ENCODE results near the gene NAALADL2.

The NAALADL2 gene

GRCh38 chr3:175311404-175311803 is 452.3 kb downstream of the NAALADL2 start:
- Histone ChIP-seq H3K27me3 (no peaks in the 10 kb centered on the region), H3K27ac (no peak overlapping the region), H3K4me3 (no peak overlapping the region), H3K9me3 (no peaks in the 10 kb centered on the region), H3K36me3 (no peaks in the 10 kb centered on the region), H3K4me1 (peaks cover 0 to 4% (median 0%) of the 10 kb centered on the region in 4 donors)
- TF ChIP-seq CTCF (IDR thresholded peaks at IDR 0.05): no peak
- intact Hi-C loops (cut with DNase I; ENCODE audit: low total_unique reads): no loop called here
- no peak for DNase-seq

- Histone ChIP-seq H3K4me3 (no peak overlapping the region), H3K36me3 (no peaks in the 10 kb centered on the region), H3K27ac (no peak overlapping the region), H3K4me1 (peaks cover 0 to 4% (median 0%) of the 10 kb centered on the region in 4 donors), H3K27me3 (no peaks in the 10 kb centered on the region), H3K9me3 (no peaks in the 10 kb centered on the region)
- no peak for DNase-seq
- TF ChIP-seq CTCF (IDR thresholded peaks at IDR 0.05): no peak
- intact Hi-C loops (cut with DNase I; ENCODE audit: low total_unique reads): no loop called here
Measured at GRCh38 chr3:175311946-175312345, 452.8 kb downstream of the NAALADL2 start.

GRCh38 chr3:175312791-175313190 is 453.7 kb downstream of the NAALADL2 start:
- no peak for TF ChIP-seq CTCF (IDR thresholded peaks at IDR 0.05)
- DNase-seq: no peak
- H3K4me3 ChIP-seq: no peak overlapping the region
- H3K9me3 ChIP-seq: no peaks in the 10 kb centered on the region
- H3K36me3 ChIP-seq: no peaks in the 10 kb centered on the region
- no peaks in the 10 kb centered on the region for H3K27me3 ChIP-seq
- intact Hi-C loops (cut with DNase I; ENCODE audit: low total_unique reads): no loop called here
- no peaks in the 10 kb centered on the region for H3K4me1 ChIP-seq
- no peak overlapping the region for H3K27ac ChIP-seq

GRCh38 chr3:175316799-175317198 is 457.7 kb downstream of the NAALADL2 start:
- DNase-seq: no peak
- intact Hi-C loops (cut with DNase I; ENCODE audit: low total_unique reads): no loop called here
- Histone ChIP-seq H3K27me3 (no peaks in the 10 kb centered on the region), H3K4me1 (no peaks in the 10 kb centered on the region), H3K36me3 (no peaks in the 10 kb centered on the region), H3K27ac (no peak overlapping the region), H3K4me3 (no peak overlapping the region), H3K9me3 (no peaks in the 10 kb centered on the region)
- no peak for TF ChIP-seq CTCF (IDR thresholded peaks at IDR 0.05)

GRCh38 chr3:175325440-175325839 is 466.3 kb downstream of the NAALADL2 start:
- no peaks in the 10 kb centered on the region for H3K27me3 ChIP-seq
- TF ChIP-seq CTCF (IDR thresholded peaks at IDR 0.05): no peak
- DNase-seq: no peak
- no peaks in the 10 kb centered on the region for H3K36me3 ChIP-seq
- H3K27ac ChIP-seq: no peak overlapping the region
- no peak overlapping the region for H3K4me3 ChIP-seq
- H3K9me3 ChIP-seq: no peaks in the 10 kb centered on the region
- intact Hi-C loops (cut with DNase I; ENCODE audit: low total_unique reads): no loop called here
- peaks cover 0 to 6% (median 0%) of the 10 kb centered on the region in 4 donors for H3K4me1 ChIP-seq

GRCh38 chr3:175326041-175326440 is 466.9 kb downstream of the NAALADL2 start:
- no peak overlapping the region for H3K27ac ChIP-seq
- no peak for DNase-seq
- no peak overlapping the region for H3K4me3 ChIP-seq
- H3K36me3 ChIP-seq: no peaks in the 10 kb centered on the region
- intact Hi-C loops (cut with DNase I; ENCODE audit: low total_unique reads): no loop called here
- peaks cover 0 to 6% (median 0%) of the 10 kb centered on the region in 4 donors for H3K4me1 ChIP-seq
- no peaks in the 10 kb centered on the region for H3K27me3 ChIP-seq
- H3K9me3 ChIP-seq: no peaks in the 10 kb centered on the region
- TF ChIP-seq CTCF (IDR thresholded peaks at IDR 0.05): no peak

All from tibial artery (tissue), 4 donors.